Stimulated activated CD8-positive, alpha-beta memory T cell treated with anti-CD3 and anti-CD28 coated beads, Interleukin-7, amount 100 ng/mL, for 1 hour (primary cell): ENCODE measurements around the gene IFNA5.

Experiments
- DNase-seq, 2 donors: peaks; one replicate each; pipeline ENCODE4 v3.0.0-alpha.2; 2020; ENCODE audit warnings: low read depth in 2 of 2

Gene IFNA5

GRCh38 chr9:21294364-21294774, 10.7 kb downstream of the IFNA5 start:
- DNase-seq = no peak

DNA sequence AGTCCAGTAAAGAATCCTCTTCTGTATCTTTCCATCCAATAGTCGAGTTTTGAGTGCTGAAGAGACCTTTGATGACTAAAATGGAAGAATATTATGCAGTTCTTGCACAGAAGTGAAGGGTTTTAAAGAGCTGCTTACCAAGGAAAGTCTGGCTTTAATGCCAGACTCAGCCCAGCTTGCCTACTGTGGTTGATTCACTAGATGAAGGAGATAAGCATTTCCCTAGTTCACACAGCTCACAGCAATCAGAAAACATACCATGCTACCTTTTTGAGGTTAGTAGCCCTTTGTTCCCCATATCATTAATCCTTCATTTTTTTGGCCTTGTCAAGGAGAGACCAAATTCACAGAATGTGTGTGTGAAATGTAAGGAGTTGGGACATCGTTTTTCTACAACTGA, 15.3 kb downstream of the IFNA5 start:
- no peak for DNase-seq

DNA sequence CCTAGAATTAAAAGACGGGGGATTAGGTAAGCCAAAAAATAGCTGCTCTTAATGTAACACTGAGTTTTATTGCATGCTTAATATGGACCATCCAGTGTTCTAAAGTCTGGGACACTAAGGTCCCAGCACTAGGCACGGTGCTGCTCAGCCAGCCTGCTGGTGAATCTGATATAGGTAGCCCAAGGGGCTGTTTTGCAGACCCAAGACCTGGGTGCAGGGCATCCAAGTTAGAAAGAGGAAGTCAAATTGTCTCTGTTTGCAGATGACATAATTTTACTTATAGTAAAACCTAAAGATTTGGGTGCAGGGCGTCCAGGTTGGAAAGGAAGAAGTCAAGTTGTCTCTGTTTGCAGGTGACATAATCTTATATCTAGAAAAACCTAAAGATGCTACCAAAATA, 17.8 kb downstream of the IFNA5 start:
- no peak for DNase-seq

- no peak for DNase-seq
These were observed 18.5 kb downstream of the IFNA5 start for GRCh38 chr9:21286659-21287058.

- DNase-seq = no peak
These were observed 19.0 kb downstream of the IFNA5 start for GRCh38 chr9:21286099-21286498.

DNA sequence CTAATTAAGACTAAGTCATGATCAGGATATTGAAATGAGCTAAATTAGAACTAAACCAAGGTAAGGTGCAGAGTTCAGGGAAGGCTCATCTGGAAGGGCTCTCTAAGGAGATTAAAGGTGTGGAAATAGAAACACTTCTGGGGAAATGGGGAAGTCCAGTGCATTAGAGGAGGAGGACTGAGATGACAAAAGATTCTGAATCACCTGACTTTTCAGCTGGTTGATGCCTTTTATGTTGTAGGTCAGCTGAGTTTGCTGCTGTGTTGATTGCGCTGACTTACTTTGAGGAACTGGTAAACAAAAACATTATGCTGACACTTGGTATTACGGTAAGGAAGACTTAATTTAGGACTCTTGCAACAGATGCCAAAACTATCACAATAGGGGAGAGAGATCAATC, 23.8 kb downstream of the IFNA5 start:
- no peak for DNase-seq

DNA sequence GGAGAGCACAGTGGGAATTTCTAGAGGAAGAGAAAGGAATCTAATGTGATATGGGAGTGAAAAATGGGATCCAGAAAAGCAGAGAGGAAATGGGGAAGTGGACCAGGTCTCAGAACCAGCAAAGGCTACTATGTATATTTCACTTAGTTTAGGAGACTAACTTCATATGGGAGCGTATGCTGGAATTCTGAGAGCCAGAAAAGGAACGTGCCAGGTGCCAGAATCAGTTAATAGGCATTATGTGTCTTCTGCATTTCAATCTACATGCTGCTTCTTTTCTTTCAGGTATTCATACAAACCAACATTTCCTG, 36.8 kb downstream of the IFNA5 start:
- no peak for DNase-seq

- no peak for DNase-seq
These were observed 37.4 kb downstream of the IFNA5 start for GRCh38 chr9:21267485-21268346.

GRCh38 chr9:21266733-21267484, 38.2 kb downstream of the IFNA5 start:
- no peak for DNase-seq

- DNase-seq = no peak
These were observed 39.5 kb downstream of the IFNA5 start for GRCh38 chr9:21265421-21266189.

GRCh38 chr9:21255538-21256212, 49.4 kb downstream of the IFNA5 start:
- no peak for DNase-seq
